Germinal center (tissue), 1 donor: ENCODE results near the gene ERICH2.

Experiments used
- DNase-seq: peaks from one replicate; pipeline ENCODE4 v3.0.0; 2012; ENCODE audit warnings: mixed read lengths, low spot score

The ERICH2 gene

GRCh38 chr2:170842785-170843184 is 72.6 kb downstream of the ERICH2 start:
- no peak for DNase-seq

- DNase-seq, result no peak
Measured at GRCh38 chr2:170843656-170844055, 73.5 kb downstream of the ERICH2 start.

GRCh38 chr2:170845343-170845742 is 75.2 kb downstream of the ERICH2 start:
- DNase-seq, result no peak

GRCh38 chr2:170846314-170846713 is 76.1 kb downstream of the ERICH2 start:
- DNase-seq, result no peak

GRCh38 chr2:170847716-170848115 is 77.5 kb downstream of the ERICH2 start:
- no peak for DNase-seq
